B cell (primary cell): ENCODE data around the gene CLK2. TPM values are rescaled to one million over a fixed set of nuclear protein-coding genes. Genes with fewer than 3 reads are reported as not detected.
"Not testable (repeated sequence)": the region's sequence is repeated elsewhere in the genome, so short reads cannot be mapped to it uniquely, and the experiment has no call there.

Source experiments
- ATAC-seq: fragments of 200-7000 bp; cut with Tn5 transposase; one replicate; pipeline ENCODE4 v1.10.0; 2021; ENCODE audit warnings: low read depth, mild to moderate bottlenecking, moderate number of reproducible peaks, moderate library complexity
- CTCF ChIA-PET: fragments of 350-600 bp; sonication (Branson Sonifier 250); formaldehyde crosslinking; loops from one replicate; lab custom pipeline; 2021; ENCODE audit warnings: antibody characterized with exemption, inconsistent platforms; lab: Charles Lee
- POLR2A ChIA-PET: fragments of 350-600 bp; sonication (Branson Sonifier 250); formaldehyde crosslinking; loops from one replicate; lab custom pipeline; 2021; ENCODE audit warnings: antibody characterized with exemption; lab: Charles Lee
- DNase-seq: peaks from one replicate; pipeline ENCODE4 v3.0.0; 2013
- H2AFZ ChIP-seq: 2 replicates; pipeline ENCODE4 v1.6.1; 2012; ENCODE audit warnings: mild to moderate bottlenecking, low read depth, low read length; ENCODE audit not compliant: insufficient read depth, poor library complexity, severe bottlenecking
- H3K27ac ChIP-seq, 2 donors: 1 replicate in 1 of 2; 2 replicates in 1 of 2; pipeline ENCODE4 v1.5.1; 2012 to 2013; ENCODE audit warnings: low read length in 2 of 2, mild to moderate bottlenecking in 2 of 2, moderate library complexity in 1 of 2
- H3K27me3 ChIP-seq, 4 experiments: fragments of 200-600 bp in 1 of 4; sonication (generic) in 1 of 4; replicated peaks in 1 of 4; 1 replicate in 2 of 4; 2 replicates in 2 of 4; pipeline versions ENCODE4 v1.6.1 to v1.7.0; 2013 to 2016; ENCODE audit warnings: low read length in 3 of 4, mild to moderate bottlenecking in 2 of 4, mixed read lengths in 1 of 4, moderate library complexity in 1 of 4; ENCODE audit not compliant: insufficient read depth in 4 of 4, control insufficient read depth in 3 of 4; ENCODE audit errors: control extremely low read depth in 1 of 4
- H3K36me3 ChIP-seq, 2 experiments: replicated peaks in 1 of 2; 1 replicate in 1 of 2; 2 replicates in 1 of 2; pipeline versions ENCODE4 v1.6.1 to v1.7.1; 2013; ENCODE audit warnings: low read length in 1 of 2; ENCODE audit not compliant: insufficient read depth in 2 of 2, control insufficient read depth in 1 of 2; ENCODE audit errors: control extremely low read depth in 1 of 2, extremely low read depth in 1 of 2
- H3K4me1 ChIP-seq, 2 donors: fragments of 200-600 bp in 1 of 2; sonication (generic) in 1 of 2; 1 replicate in 1 of 2; 2 replicates in 1 of 2; pipeline versions ENCODE4 v1.5.1 to v1.6.1; 2013 to 2017; ENCODE audit warnings: low read length in 2 of 2; ENCODE audit not compliant: control insufficient read depth in 2 of 2, insufficient read depth in 2 of 2
- H3K4me2 ChIP-seq: replicated peaks from 2 replicates; pipeline ENCODE3; 2012; ENCODE audit warnings: mild to moderate bottlenecking, low read depth, low read length; ENCODE audit not compliant: poor library complexity, severe bottlenecking
- H3K4me3 ChIP-seq, 5 experiments: fragments of 200-600 bp in 1 of 5; sonication (generic) in 1 of 5; 1 replicate in 3 of 5; 2 replicates in 2 of 5; pipeline versions ENCODE4 v1.5.1 to v1.7.0; 2011 to 2016; ENCODE audit warnings: low read length in 4 of 5, mild to moderate bottlenecking in 4 of 5, low read depth in 2 of 5, control low read depth in 1 of 5, moderate library complexity in 1 of 5; ENCODE audit not compliant: insufficient read depth in 1 of 5; ENCODE audit errors: control extremely low read depth in 1 of 5, extremely low read depth in 1 of 5
- H3K79me2 ChIP-seq: fragments of 200-600 bp; sonication (generic); one replicate; pipeline ENCODE4 v1.6.0; 2016; ENCODE audit warnings: low read length; ENCODE audit not compliant: control insufficient read depth, insufficient read depth
- H3K9ac ChIP-seq: fragments of 200-600 bp; sonication (generic); 2 replicates; pipeline ENCODE4 v1.6.1; 2017; ENCODE audit warnings: mild to moderate bottlenecking, low read length, moderate library complexity
- H3K9me3 ChIP-seq, 3 donors: one replicate each; pipeline versions ENCODE4 v1.6.1 to v1.7.1; 2013; ENCODE audit warnings: low read length in 2 of 3; ENCODE audit not compliant: control insufficient read depth in 2 of 3, insufficient read depth in 1 of 3; ENCODE audit errors: control extremely low read depth in 1 of 3
- H4K20me1 ChIP-seq: 2 replicates; pipeline ENCODE4 v1.6.0; 2012; ENCODE audit warnings: mild to moderate bottlenecking, low read length; ENCODE audit not compliant: insufficient read depth, control insufficient read depth, poor library complexity, severe bottlenecking
- H3K27ac Mint-ChIP-seq: one replicate; pipeline ENCODE4 v1.8.0; 2021; ENCODE audit warnings: mixed read lengths
- H3K27me3 Mint-ChIP-seq: one replicate; pipeline ENCODE4 v1.8.0; 2021; ENCODE audit warnings: mixed read lengths
- H3K4me1 Mint-ChIP-seq: one replicate; pipeline ENCODE4 v1.8.0; 2021; ENCODE audit warnings: mixed read lengths
- H3K4me3 Mint-ChIP-seq: one replicate; pipeline ENCODE4 v1.8.0; 2021; ENCODE audit warnings: mixed read lengths
- H3K9me3 Mint-ChIP-seq: one replicate; pipeline ENCODE4 v1.8.0; 2022; ENCODE audit warnings: mixed read lengths; ENCODE audit not compliant: insufficient read depth
- CTCF ChIP-seq: fragments of 200-600 bp; IDR thresholded peaks from one replicate; pipeline ENCODE4 v1.8.0; 2022; ENCODE audit warnings: antibody characterized with exemption, mild to moderate bottlenecking
- EZH2 ChIP-seq: IDR thresholded peaks from 2 replicates; pipeline ENCODE4 v1.6.1; 2012; ENCODE audit warnings: borderline replicate concordance, low read depth, mild to moderate bottlenecking, moderate library complexity, low read length; ENCODE audit not compliant: insufficient read depth, poor library complexity, severe bottlenecking
- WGBS: methylation state at CpG from one replicate; pipeline ENCODE4 v1.1.5; 2013; ENCODE audit warnings: missing lambda C conversion rate; ENCODE audit not compliant: insufficient coverage; 5-methylcytosine and 5-hydroxymethylcytosine counted together
- intact Hi-C: fragments of 100-400 bp; cut with micrococcal nuclease; formaldehyde crosslinking; loops from one replicate; pipeline ENCODE4 v1.10.0; 2022
- polyA plus RNA-seq: library from polyadenylated mRNA; depleted of rRNA; stranded (reverse); fragments of >200 nt; gene quantifications from 2 replicates; pipeline ENCODE4 v1.2.3, GENCODE V29; 2012
- total RNA-seq, 2 donors: library from RNA; stranded (reverse); fragments of 120-200 nt in 1 of 2; gene quantifications; 1 replicate in 1 of 2; 2 replicates in 1 of 2; pipeline versions ENCODE4 v1.2.3 to v1.2.4, GENCODE V29; 2013 to 2022

The CLK2 gene
- total and polyA plus RNA-seq, 2 donors (not counting 1 experiment from before 2014, with no cell fraction given), result 152 to 161 TPM

- H3K4me3 ChIP-seq, POLR2A ChIA-PET, H3K27me3 ChIP-seq, H3K9me3 Mint-ChIP-seq, H3K79me2 ChIP-seq, H3K36me3 ChIP-seq, intact Hi-C loops, H4K20me1 ChIP-seq, ATAC-seq, H2AFZ ChIP-seq, H3K4me2 ChIP-seq, H3K27ac ChIP-seq, DNase-seq, H3K27ac Mint-ChIP-seq, H3K9ac ChIP-seq, H3K4me3 Mint-ChIP-seq, H3K27me3 Mint-ChIP-seq, H3K9me3 ChIP-seq: not testable (repeated sequence)
- CTCF ChIA-PET, result interaction anchor here (0.7 to 5.8 kb wide), 5 partner anchors 20 to 257 kb away, joined by 3 to 46 read pairs (median 4); partner anchors contain the start of genes KRTCAP2, MTX1 and THBS3
- WGBS, result no CpG with 5 or more reads among the region's 3 CpGs
- peaks cover 19 to 30% of the 10 kb centered on the region in 2 donors for H3K4me1 ChIP-seq
- peaks cover 25% of the 10 kb centered on the region for H3K4me1 Mint-ChIP-seq
Measured at GRCh38 chr1:155246796-155247195, 26.5 kb downstream of the CLK2 start.

GRCh38 chr1:155245163-155245524, 28.2 kb downstream of the CLK2 start:
- ChIA-PET CTCF (interaction anchor here (1.1 to 1.8 kb wide), 6 partner anchors 16 to 72 kb away, joined by 3 to 9 read pairs (median 6); partner anchors contain the start of genes KRTCAP2 and SCAMP3), POLR2A (interaction anchor here (1.8 to 2.2 kb wide), 2 partner anchors 9 to 51 kb away, joined by 8 to 12 read pairs; partner anchors contain the start of gene ENTREP3)
- Histone ChIP-seq H4K20me1 (no peaks in the 10 kb centered on the region), H3K27me3 (no peaks in the 10 kb centered on the region), H3K36me3 (no peaks in the 10 kb centered on the region), H2AFZ (peak overlapping the region; percentile 78), H3K27ac (peak overlapping the region; percentile 62 to 71), H3K79me2 (peaks cover 9% of the 10 kb centered on the region), H3K9me3 (peaks cover 0 to 4% (median 2%) of the 10 kb centered on the region in 3 donors), H3K4me3 (peak overlapping the region; percentile 48 to 79 (median 67)), H3K9ac (peak overlapping the region; percentile 62), H3K4me1 (peaks cover 29 to 37% of the 10 kb centered on the region in 2 donors), H3K4me2 (peak overlapping the region; percentile 87)
- H3K4me3 Mint-ChIP-seq, result peak overlapping the region; percentile 82
- no peaks in the 10 kb centered on the region for H3K9me3 Mint-ChIP-seq
- 0% methylated on average over 2 of the region's 8 CpGs for WGBS
- ATAC-seq, result peak; percentile 1
- peak overlapping the region; percentile 96 for H3K27ac Mint-ChIP-seq
- peaks cover 34% of the 10 kb centered on the region for H3K4me1 Mint-ChIP-seq
- peaks cover 4% of the 10 kb centered on the region for H3K27me3 Mint-ChIP-seq
- no peak for DNase-seq
- TF ChIP-seq EZH2, result no peak
- TF ChIP-seq CTCF, result no peak
- intact Hi-C loops, result no loop called here
